ENCODE results near the gene CEP76.
"Not testable (repeated sequence)": the region's sequence is repeated elsewhere in the genome, so short reads cannot be mapped to it uniquely, and the experiment has no call there.

The CEP76 gene

DNA sequence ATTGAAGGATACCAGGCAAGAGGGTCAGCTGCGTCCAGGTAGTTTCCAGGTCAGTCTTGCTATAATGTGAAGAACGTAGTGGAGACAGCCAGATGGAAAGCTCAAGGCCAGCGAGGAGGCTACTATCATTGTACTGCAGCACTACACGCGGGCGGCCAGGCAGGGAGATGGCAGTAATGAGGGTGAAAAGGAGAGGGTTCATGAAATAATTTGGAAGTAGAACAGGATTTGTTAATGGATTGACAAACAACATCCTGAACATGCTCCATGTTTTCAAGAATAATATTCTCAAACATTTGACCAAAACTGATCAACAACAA lies 61.7 kb downstream of the CEP76 start:
- DNase-seq, result no peak

DNA sequence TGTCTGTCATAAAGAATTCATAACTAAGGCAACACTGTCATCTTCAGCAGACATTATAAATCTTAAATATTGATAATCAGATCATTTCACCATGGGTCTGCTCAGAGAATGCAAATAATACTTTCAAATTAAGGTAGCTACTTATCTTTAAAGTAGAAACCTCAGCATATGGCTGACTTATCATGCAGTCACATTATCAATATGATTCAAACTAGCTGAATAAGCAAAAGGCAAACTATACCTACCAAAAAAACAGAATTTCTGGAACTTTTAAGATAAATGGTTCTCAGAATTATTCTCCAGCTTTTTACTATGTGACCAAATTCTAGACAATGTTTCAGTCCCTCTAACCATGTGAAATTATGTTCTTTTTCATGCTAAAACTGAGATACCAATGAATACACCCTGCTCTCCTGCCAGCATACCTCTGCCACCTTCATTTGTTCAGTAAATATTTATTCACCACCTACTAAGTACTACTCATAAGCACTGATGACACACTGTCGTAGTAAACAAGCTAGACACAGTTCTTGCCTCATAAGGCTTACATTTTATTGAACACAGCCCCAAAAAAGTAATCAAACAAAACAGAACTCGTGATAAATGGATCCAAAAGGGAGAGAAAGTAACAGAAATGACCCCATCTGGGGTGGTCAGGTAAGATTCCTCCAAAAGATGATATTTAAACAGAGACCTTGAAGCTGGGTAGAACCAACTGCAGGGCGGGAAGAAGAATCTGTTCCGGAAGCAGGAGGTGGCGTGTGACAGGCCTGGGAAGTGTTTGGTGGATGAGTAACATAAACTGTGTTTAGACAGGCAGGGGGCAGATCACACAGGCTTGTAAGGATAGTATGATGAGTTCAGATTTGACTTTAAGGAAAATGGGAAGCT lies 62.3 kb downstream of the CEP76 start:
- no peak for DNase-seq

GRCh38 chr18:12638644-12639124 lies 63.8 kb downstream of the CEP76 start:
- no peak for DNase-seq

- DNase-seq, result no peak
Measured at GRCh38 chr18:12637901-12638643, 64.5 kb downstream of the CEP76 start.

GRCh38 chr18:12637393-12637792 lies 65.1 kb downstream of the CEP76 start:
- no peak for DNase-seq

- no peak for DNase-seq
Measured at GRCh38 chr18:12631831-12632477, 70.6 kb downstream of the CEP76 start.

DNA sequence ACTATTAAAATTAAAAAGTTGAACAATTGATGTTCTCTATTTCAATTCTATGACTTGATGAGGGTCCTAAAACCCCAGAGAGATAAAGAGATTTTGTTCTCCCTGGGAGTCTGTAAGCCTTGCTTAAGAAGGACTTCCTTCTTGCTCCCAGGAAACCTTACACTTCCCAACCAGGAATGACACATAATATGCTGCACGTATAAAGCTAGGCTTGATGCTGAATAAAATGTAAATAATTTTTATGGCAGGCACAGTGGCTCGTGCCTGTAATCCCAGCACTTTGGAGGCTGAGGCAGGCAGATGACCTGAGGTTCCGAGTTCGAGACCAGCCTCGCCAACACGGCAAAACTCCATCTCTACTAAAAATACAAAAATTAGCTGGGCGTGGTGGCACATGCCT lies 72.4 kb downstream of the CEP76 start:
- DNase-seq, result no peak

GRCh38 chr18:12628706-12629702 lies 73.5 kb downstream of the CEP76 start:
- DNase-seq, result no peak

DNA sequence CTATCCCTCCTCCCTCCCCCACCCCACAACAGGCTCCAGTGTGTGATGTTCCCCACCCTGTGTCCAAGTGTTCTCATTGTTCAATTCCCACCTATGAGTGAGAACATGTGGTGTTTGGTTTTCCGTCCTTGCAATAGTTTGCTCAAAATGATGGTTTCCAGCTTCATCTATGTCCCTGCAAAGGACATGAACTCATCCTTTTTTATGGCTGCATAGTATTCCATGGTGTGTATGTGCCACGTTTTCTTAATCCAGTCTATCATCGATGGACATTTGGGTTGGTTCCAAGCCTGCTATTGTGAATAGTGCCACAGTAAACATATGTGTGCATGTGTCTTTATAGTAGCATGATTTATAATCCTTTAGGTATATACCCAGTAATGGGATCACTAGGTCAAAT lies 75.3 kb downstream of the CEP76 start:
- not testable (repeated sequence) for DNase-seq

GRCh38 chr18:12625241-12625640 lies 77.3 kb downstream of the CEP76 start:
- DNase-seq, result no peak

All from activated CD4-positive, alpha-beta T cell treated with anti-CD3 and anti-CD28 coated beads for 1 hour (primary cell).